ENCODE results near the gene SQOR.

Gene SQOR

GRCh38 chr15:45715528-45715927 lies 80.7 kb downstream of the SQOR start:
- H3K4me3 ChIP-seq (ENCODE audit: low read length): no peak overlapping the region
- H3K36me3 ChIP-seq (replicated peaks; ENCODE audit: low read depth, low read length): no peaks in the 10 kb centered on the region
- TF ChIP-seq CTCF (IDR thresholded peaks at IDR 0.05; ENCODE audit: low read depth, low read length) (peak; percentile 53), EZH2phosphoT487 (IDR thresholded peaks at IDR 0.05; ENCODE audit: low read depth) (no peak)
- H2AFZ ChIP-seq (ENCODE audit: low read depth, low read length): peak overlapping the region; percentile 64; the same call in 1 of the 2 replicates
- no peaks in the 10 kb centered on the region for H3K79me2 ChIP-seq (ENCODE audit: low read length)
- no peaks in the 10 kb centered on the region for H3K4me1 ChIP-seq (ENCODE audit: low read length)
- H3K27me3 ChIP-seq (ENCODE audit: low read depth, low read length): peaks cover 10% of the 10 kb centered on the region; the same call in 1 of the 2 replicates
- no peaks in the 10 kb centered on the region for H3K9me3 ChIP-seq (ENCODE audit: insufficient read depth, low read length)
- H3K27ac ChIP-seq (ENCODE audit: low read length): no peak overlapping the region
- no peak overlapping the region for H3K9ac ChIP-seq (ENCODE audit: low read length)
- no peaks in the 10 kb centered on the region for H4K20me1 ChIP-seq (ENCODE audit: insufficient read depth, low read length)
- no peak overlapping the region for H3K4me2 ChIP-seq (ENCODE audit: low read length)

GRCh38 chr15:45719490-45719889 lies 84.7 kb downstream of the SQOR start:
- Histone ChIP-seq H3K4me1 (ENCODE audit: low read length) (no peaks in the 10 kb centered on the region), H3K27ac (ENCODE audit: low read length) (no peak overlapping the region), H3K9me3 (ENCODE audit: insufficient read depth, low read length) (no peaks in the 10 kb centered on the region), H3K79me2 (ENCODE audit: low read length) (no peaks in the 10 kb centered on the region), H3K4me3 (ENCODE audit: low read length) (no peak overlapping the region), H3K9ac (ENCODE audit: low read length) (no peak overlapping the region), H3K36me3 (replicated peaks; ENCODE audit: low read depth, low read length) (no peaks in the 10 kb centered on the region), H4K20me1 (ENCODE audit: insufficient read depth, low read length) (no peaks in the 10 kb centered on the region), H2AFZ (ENCODE audit: low read depth, low read length) (no peak overlapping the region), H3K27me3 (ENCODE audit: low read depth, low read length) (peaks cover 21% of the 10 kb centered on the region), H3K4me2 (ENCODE audit: low read length) (no peak overlapping the region)
- TF ChIP-seq EZH2phosphoT487 (IDR thresholded peaks at IDR 0.05; ENCODE audit: low read depth) (no peak), CTCF (IDR thresholded peaks at IDR 0.05; ENCODE audit: low read depth, low read length) (no peak)

GRCh38 chr15:45720183-45720582 lies 85.4 kb downstream of the SQOR start:
- H2AFZ ChIP-seq (ENCODE audit: low read depth, low read length): no peak overlapping the region
- H3K4me1 ChIP-seq (ENCODE audit: low read length): no peaks in the 10 kb centered on the region
- no peaks in the 10 kb centered on the region for H3K79me2 ChIP-seq (ENCODE audit: low read length)
- peaks cover 21% of the 10 kb centered on the region for H3K27me3 ChIP-seq (ENCODE audit: low read depth, low read length)
- no peak overlapping the region for H3K9ac ChIP-seq (ENCODE audit: low read length)
- no peak overlapping the region for H3K4me3 ChIP-seq (ENCODE audit: low read length)
- no peaks in the 10 kb centered on the region for H3K36me3 ChIP-seq (replicated peaks; ENCODE audit: low read depth, low read length)
- H4K20me1 ChIP-seq (ENCODE audit: insufficient read depth, low read length): no peaks in the 10 kb centered on the region
- no peak overlapping the region for H3K27ac ChIP-seq (ENCODE audit: low read length)
- H3K9me3 ChIP-seq (ENCODE audit: insufficient read depth, low read length): no peaks in the 10 kb centered on the region
- no peak for TF ChIP-seq CTCF (IDR thresholded peaks at IDR 0.05; ENCODE audit: low read depth, low read length)
- no peak for TF ChIP-seq EZH2phosphoT487 (IDR thresholded peaks at IDR 0.05; ENCODE audit: low read depth)
- H3K4me2 ChIP-seq (ENCODE audit: low read length): no peak overlapping the region

GRCh38 chr15:45728641-45729040 lies 93.8 kb downstream of the SQOR start:
- no peak overlapping the region for H3K27ac ChIP-seq (ENCODE audit: low read length)
- no peaks in the 10 kb centered on the region for H3K79me2 ChIP-seq (ENCODE audit: low read length)
- H3K9me3 ChIP-seq (ENCODE audit: insufficient read depth, low read length): no peaks in the 10 kb centered on the region
- no peaks in the 10 kb centered on the region for H4K20me1 ChIP-seq (ENCODE audit: insufficient read depth, low read length)
- no peaks in the 10 kb centered on the region for H3K4me1 ChIP-seq (ENCODE audit: low read length)
- no peak overlapping the region for H3K4me2 ChIP-seq (ENCODE audit: low read length)
- TF ChIP-seq CTCF (IDR thresholded peaks at IDR 0.05; ENCODE audit: low read depth, low read length) (no peak), EZH2phosphoT487 (IDR thresholded peaks at IDR 0.05; ENCODE audit: low read depth) (no peak)
- peaks cover 19% of the 10 kb centered on the region for H3K27me3 ChIP-seq (ENCODE audit: low read depth, low read length)
- H2AFZ ChIP-seq (ENCODE audit: low read depth, low read length): no peak overlapping the region
- H3K36me3 ChIP-seq (replicated peaks; ENCODE audit: low read depth, low read length): no peaks in the 10 kb centered on the region
- H3K9ac ChIP-seq (ENCODE audit: low read length): no peak overlapping the region
- H3K4me3 ChIP-seq (ENCODE audit: low read length): no peak overlapping the region

Data from OCI-LY3 (cell line).